ENCODE data around the gene SPANXC.
"Not testable (repeated sequence)": the region's sequence is repeated elsewhere in the genome, so short reads cannot be mapped to it uniquely, and the experiment has no call there.

SPANXC gene, protein sequence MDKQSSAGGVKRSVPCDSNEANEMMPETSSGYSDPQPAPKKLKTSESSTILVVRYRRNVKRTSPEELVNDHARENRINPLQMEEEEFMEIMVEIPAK

DNA sequence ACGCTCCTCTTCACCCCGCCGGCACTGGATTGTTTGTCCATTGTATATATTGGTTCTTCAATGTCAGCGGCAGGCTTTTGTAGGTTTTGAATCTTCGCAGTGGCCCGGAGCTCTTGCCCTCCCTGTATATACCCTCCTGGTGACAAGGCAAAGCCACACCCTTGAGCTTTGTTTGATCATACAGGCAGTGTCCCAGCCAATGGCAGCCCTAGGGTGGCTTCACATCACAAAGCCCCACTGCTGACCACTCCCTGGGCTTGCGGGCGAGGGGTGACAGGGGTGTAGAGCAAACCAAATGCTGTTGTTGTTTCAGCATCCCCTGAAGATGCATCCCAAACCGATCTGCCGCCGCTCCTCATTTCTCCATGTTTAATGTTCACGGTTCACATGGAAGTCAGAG is at the start of gene SPANXC:
Gene SPANXC, minus strand, starts transcription at position 101 of the 400 bp plus-strand sequence. Its CDS starts 60 bp downstream, at position 41.
- DNase-seq (ENCODE audit: low read depth, low spot score): not testable (repeated sequence)

DNA sequence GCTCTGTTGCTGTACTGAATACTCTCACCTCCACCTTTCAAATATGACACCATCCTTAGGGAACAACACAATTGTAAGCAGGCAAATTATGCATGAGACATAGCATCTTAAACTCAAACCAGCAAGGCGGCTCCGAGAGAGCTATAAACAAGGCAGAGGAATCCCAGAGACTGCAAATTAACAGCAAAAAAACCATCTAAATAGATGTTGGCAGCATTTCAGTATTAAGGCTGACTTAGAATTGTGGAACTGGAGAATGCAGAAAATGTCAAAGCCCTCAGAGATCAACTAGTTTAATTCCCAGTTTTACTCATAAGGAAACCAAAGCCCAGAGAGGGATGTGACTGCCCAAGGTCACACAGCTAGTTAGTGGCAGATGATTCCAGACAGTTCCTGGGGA is 37.2 kb upstream of the SPANXC start:
- no peak for DNase-seq (ENCODE audit: low read depth, low spot score)

DNA sequence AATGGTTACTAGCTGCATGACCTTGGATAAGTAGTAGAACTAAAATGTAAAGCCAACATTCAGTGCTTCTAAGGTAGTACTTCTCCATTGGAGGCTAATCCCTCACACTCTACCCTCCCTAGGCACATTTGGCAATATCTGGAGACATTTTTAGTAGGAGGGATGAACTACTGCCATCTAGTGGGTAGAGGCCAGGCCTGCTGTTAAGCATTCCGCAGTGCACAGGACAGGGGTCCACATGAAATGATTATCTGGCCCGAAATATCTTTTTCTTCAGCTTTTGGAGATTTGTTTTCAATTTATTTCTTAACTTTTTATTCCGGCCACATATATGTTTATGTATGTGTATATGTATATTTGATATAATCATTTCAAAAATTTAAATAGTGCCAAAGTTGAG is 36.0 kb upstream of the SPANXC start:
- DNase-seq (ENCODE audit: low read depth, low spot score): no peak

DNA sequence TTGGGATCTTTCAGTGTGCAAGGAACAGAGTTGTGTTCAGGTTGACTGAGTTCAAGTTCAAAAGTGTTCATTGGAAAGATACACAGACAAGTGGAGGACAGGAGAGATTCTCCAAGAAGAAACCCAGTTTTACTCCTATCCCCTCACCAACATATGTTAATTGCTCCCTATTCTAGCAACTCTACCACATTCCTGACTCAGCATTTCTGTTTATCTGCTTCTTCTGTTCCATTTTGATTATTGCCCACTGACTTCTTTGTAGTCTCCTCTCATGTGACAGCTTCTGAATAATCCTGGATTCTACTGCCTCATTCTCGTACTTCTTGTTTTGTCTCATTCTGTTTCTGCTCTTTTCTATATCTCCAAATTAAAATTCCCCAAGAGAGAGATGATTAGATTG is 15.8 kb upstream of the SPANXC start:
- no peak for DNase-seq (ENCODE audit: low read depth, low spot score)

DNA sequence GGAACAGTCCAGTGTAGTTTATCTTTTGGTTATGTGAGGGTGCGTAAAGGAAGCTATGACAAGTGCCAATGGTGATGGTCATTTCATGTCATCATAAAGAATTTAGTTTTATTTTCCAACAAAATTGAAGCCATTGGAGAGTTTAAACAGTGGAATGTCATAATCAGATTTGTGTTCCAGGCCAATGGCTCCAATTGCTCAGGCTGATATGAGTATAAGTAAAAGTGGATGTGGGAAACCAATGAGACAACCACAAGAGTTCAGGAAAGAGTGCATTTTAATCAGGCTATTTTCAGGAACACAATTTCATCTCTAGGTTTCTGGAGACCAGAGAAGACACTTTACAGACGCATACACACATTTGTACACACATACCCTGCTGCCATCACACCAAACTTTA is 20.7 kb downstream of the SPANXC start:
- DNase-seq (ENCODE audit: low read depth, low spot score): no peak

DNA sequence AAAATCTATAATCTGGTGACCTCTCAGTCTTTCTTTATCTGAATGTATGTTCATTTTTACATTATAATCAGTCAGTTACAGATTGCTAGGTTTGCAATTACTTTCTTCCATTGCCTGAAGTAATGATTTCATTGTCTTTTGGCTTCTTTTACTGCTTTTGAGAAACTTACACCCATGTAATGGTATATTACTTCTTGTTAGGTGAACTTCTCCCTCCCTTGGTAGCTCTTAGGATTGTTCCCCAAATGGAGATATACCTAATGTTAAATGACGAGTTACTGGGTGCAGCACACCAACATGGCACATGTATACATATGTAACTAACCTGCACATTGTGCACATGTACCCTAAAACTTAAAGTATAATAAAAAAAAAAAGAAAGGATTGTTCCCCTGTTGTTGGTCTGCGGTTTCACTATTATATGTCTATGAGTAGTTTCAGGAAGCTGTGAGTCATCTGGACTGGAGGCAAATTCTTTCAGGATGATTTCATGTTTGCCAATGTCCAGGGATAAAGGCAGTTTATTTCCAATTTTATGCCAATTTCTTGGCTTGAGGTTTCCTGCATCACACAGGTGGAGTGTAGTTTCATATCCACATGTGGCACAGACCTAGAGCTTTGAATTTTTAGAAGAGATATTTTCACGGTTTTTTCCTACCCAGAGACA is 21.8 kb downstream of the SPANXC start:
- no peak for DNase-seq (ENCODE audit: low read depth, low spot score)

DNA sequence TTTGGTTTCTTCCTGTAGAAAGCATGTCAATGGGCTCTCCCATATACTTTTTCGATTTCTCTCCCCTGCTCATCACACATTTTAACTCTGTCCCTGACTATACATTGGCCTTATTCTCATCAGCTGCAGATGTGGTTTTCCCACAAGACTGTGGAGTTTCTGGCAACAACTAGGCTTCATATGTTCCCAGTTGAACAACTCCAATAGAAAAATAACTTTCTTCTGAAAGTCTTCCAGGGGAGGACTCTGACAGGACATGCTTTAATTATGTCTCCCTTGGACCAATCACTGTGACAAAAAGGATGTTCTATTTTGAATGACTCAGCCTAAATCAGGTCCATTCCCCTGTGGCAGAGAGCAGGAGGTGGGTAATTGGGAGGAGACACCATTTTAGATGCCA is 28.1 kb downstream of the SPANXC start:
- DNase-seq (ENCODE audit: low read depth, low spot score): no peak

DNA sequence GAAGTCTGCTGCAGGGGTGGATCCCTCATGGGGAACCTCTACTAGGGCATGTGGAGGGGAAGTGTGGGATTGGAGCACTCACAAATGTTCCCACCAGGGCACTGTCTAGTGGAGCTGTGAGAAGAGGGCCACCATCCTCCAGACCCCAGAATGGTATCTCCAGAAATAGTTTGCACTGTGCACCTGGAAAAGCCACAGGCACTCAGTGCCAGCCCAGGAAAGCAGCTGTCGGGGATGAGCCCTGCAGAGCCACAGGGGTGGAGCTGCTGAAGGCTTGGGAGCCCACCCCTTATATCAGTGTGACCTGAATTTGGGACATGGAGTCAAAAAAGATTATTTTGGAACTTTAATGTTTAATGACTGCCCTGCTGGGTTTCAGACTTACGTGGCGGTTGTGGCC is 40.4 kb downstream of the SPANXC start:
- no peak for DNase-seq (ENCODE audit: low read depth, low spot score)
